ENCODE results near the gene LDLRAD3.

LDLRAD3 gene

GRCh38 chr11:36029616-36030015 lies 85.8 kb downstream of the LDLRAD3 start:
- TF ChIP-seq CTCF (IDR thresholded peaks at IDR 0.05; ENCODE audit: unreplicated experiment in 3 of 3): no peak
- peak overlapping the region in 2 of 3 experiments; percentile 30 to 63 for H3K27ac Mint-ChIP-seq
- no peaks in the 10 kb centered on the region for H3K9me3 Mint-ChIP-seq

DNA sequence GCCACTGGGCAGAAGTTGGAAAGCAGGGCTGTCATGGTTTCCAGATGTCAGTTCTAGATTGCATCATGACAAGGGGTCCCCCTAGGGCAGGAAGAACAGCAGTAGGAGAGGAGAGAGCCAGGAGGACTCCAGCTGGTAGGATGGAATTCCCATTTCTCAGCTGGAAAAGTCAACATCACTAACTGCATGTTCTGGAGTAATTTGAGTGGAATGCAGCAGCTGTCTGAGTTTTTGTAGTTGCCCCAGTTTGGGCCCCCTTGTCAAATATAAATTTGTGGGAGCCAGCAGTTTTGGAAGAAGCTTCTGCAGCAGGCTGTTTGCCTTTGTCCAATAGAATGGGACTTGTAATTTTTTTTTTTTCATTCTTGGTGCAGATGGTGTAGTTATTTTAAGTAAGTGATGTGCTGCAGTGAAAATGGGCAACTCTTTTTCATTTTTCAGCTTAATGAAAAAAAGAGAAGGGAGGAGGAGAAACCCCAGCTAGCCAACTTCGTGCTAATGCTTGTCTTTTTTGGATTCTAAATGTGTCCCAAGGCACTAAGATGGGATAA lies 86.9 kb downstream of the LDLRAD3 start:
- Mint-ChIP-seq H3K9me3 (no peaks in the 10 kb centered on the region), H3K27ac (peak overlapping the region; percentile 59 to 72 (median 63)), H3K4me3 (peak overlapping the region in 1 of 3 experiments; percentile 37), H3K4me1 (peaks cover 85% of the 10 kb centered on the region), H3K36me3 (ENCODE audit: low read depth) (peaks cover 25% of the 10 kb centered on the region), H3K27me3 (ENCODE audit: low read depth) (no peaks in the 10 kb centered on the region)
- TF ChIP-seq CTCF (IDR thresholded peaks at IDR 0.05; ENCODE audit: unreplicated experiment in 3 of 3): no peak

More at GRCh38 chr11:36029616-36030015, 85.8 kb downstream of the LDLRAD3 start:
- H3K4me1 Mint-ChIP-seq: peaks cover 78% of the 10 kb centered on the region
- no peaks in the 10 kb centered on the region for H3K27me3 Mint-ChIP-seq (ENCODE audit: low read depth)
- no peak overlapping the region for H3K4me3 Mint-ChIP-seq
- peaks cover 24% of the 10 kb centered on the region for H3K36me3 Mint-ChIP-seq (ENCODE audit: low read depth)

DNA sequence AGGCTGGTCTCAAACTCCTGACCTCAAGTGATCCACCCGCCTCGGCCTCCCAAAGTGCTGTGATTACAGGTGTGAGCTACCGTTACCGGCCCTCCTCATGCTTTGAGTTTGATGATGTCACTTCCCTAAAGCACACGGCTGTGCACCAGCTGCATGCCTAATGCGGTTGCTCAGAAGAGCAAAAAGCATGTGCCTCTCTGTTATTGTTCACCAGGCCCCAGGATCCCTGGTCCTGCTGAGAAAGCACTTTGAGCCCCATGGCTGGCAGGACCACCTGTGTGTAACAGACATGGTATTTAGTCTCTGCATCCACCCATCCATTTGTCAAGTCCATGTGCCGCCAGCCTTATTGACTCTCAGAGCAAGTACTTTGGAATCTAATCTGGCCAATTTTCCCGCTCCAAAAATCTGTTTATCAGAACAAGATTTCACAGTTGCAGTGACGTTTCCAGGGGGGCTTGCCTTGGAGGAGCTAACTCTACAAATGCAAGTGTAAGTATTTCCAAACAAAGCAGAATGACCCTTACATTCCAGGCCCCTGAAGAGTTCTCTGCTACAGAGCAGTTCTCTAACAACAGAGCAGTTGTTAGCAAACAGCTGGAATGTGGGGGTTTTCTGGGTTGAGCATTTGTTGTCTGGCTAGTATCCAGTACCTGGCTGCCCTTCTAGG lies 89.4 kb downstream of the LDLRAD3 start:
- no peaks in the 10 kb centered on the region for H3K27me3 Mint-ChIP-seq (ENCODE audit: low read depth)
- peak overlapping the region in 2 of 3 experiments; percentile 2 to 31 for H3K27ac Mint-ChIP-seq
- no peak overlapping the region for H3K4me3 Mint-ChIP-seq
- peaks cover 79% of the 10 kb centered on the region for H3K4me1 Mint-ChIP-seq
- peaks cover 33% of the 10 kb centered on the region for H3K36me3 Mint-ChIP-seq (ENCODE audit: low read depth)
- H3K9me3 Mint-ChIP-seq: no peaks in the 10 kb centered on the region
- no peak for TF ChIP-seq CTCF (IDR thresholded peaks at IDR 0.05; ENCODE audit: unreplicated experiment in 3 of 3)

DNA sequence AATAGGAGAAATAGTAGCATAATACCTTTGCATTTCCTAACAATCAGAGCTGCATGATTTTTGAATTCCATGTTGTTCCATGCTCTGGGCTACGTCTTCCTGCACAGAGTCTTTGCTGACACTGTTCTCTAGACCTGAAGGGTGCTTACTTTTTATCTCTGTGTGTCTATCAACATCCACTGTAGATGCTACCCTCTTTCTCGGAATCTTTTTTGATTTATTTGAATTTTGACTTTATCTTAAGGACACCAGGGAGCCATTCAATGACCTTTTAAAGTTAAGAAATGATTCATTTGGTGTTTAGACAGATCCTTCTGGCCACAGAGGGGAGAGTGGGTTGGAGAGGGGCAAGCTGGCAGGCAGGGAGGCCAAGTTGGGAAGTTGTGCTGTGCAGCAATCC lies 90.1 kb downstream of the LDLRAD3 start:
- Mint-ChIP-seq H3K9me3 (no peaks in the 10 kb centered on the region), H3K4me3 (no peak overlapping the region), H3K27me3 (ENCODE audit: low read depth) (no peaks in the 10 kb centered on the region), H3K4me1 (peaks cover 84% of the 10 kb centered on the region), H3K36me3 (ENCODE audit: low read depth) (peaks cover 35% of the 10 kb centered on the region), H3K27ac (peak overlapping the region in 2 of 3 experiments; percentile 2 to 31)
- no peak for TF ChIP-seq CTCF (IDR thresholded peaks at IDR 0.05; ENCODE audit: unreplicated experiment in 3 of 3)

DNA sequence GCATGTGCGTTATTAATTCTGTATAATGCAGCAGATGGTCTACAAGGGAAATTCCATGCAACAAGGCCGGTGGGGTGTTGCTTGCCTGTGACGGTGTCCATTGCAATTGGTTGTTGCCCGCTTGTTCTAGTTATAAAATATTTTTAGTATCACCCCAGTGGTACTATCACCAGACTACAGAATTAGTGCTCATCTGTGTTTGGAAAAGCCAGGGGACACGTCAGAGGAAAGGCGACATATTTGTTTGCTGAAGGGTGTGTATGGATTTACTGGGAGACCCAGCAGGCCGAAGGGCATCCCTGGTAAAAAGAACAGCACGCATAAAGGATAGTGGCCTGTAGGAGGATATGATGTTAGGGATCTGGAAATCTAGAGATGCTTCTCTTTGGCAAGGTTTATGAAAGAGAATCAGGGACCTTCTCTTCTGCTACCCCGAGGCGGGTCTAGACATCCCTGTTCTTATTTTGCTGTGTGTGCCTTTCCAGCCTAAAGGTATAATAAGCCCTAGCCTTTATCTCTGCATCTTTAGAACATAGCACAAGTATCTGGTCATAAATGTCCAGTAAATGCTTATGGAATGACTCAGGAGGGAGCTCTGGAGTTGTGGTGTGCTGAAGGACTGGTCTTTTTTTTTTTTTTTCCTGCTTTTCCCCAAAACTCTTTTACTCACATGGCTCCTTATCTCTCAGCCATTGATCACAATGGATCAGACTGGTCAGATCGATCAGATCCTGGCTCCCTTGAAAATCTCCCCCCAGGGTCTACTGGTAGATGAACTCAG lies 90.9 kb downstream of the LDLRAD3 start:
- H3K4me3 Mint-ChIP-seq: no peak overlapping the region
- no peak for TF ChIP-seq CTCF (IDR thresholded peaks at IDR 0.05; ENCODE audit: unreplicated experiment in 3 of 3)
- H3K36me3 Mint-ChIP-seq (ENCODE audit: low read depth): peaks cover 32% of the 10 kb centered on the region
- H3K27ac Mint-ChIP-seq: peak overlapping the region in 2 of 3 experiments; percentile 30 to 67
- H3K9me3 Mint-ChIP-seq: no peaks in the 10 kb centered on the region
- H3K4me1 Mint-ChIP-seq: peaks cover 82% of the 10 kb centered on the region
- no peaks in the 10 kb centered on the region for H3K27me3 Mint-ChIP-seq (ENCODE audit: low read depth)

Measured in nephron (organoid).